NT2/D1 (cell line): ENCODE data around the gene GSTM1.

Experiments used
- YY1 ChIP-seq: IDR thresholded peaks from 2 replicates; pipeline ENCODE4 v1.6.1; 2011; ENCODE audit not compliant: insufficient read length, insufficient read depth
- ZNF274 ChIP-seq: IDR thresholded peaks from 2 replicates; pipeline ENCODE4 v1.6.1; 2011; ENCODE audit warnings: mild to moderate bottlenecking, low read depth, low read length

GRCh38 chr1:109659997-109660690 is 27.5 kb upstream of the GSTM1 start:
- TF ChIP-seq YY1 (no peak), ZNF274 (no peak)
